GM20000 (cell line): Measurements from ENCODE around the gene TEX35.

ENCODE experiments used
- DNase-seq: peaks from one replicate; pipeline ENCODE4 v3.0.0; 2012; ENCODE audit warnings: low spot score
- TF ChIP-seq, protein P1 (sequence below): IDR thresholded peaks from 2 replicates; pipeline ENCODE4 v1.5.1; 2012; ENCODE audit warnings: mild to moderate bottlenecking, control low read depth; ENCODE audit errors: extremely low read depth, missing control alignments

Gene TEX35

DNA sequence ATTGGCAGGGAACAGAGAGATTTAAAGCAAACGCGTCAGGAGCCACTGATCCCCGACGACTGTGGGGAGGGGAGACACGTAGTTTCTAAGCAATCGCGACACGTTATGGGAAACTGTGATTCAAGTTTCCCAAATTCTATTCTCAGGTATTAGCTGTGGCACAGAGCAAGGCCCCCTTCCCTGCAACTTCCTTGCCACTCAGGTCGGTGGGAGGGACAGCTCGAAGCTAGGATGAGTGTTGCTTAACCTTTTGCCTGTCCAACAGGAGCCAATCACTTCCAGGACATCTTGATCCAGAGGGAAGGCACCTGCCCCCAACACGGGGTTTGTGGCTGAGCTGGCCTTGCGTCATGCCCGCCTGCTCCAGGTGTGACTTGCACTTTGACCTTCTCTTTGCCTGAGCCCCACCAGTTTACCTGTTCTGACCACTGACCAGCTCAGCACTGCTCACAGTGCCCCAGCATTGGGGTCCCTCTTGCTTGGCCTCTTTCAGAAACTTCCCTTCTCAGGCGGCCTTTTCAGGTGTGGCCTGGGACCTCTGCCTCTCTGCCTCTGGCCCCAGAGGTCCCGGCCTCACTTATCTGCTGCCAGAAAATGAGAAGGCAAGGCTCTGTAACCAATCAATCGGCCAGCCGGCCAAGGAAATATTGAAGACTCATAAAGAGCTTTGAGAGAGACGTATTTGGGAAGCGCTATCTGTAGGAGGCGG lies 24.6 kb downstream of the TEX35 start:
- TF ChIP-seq, protein P1, sequence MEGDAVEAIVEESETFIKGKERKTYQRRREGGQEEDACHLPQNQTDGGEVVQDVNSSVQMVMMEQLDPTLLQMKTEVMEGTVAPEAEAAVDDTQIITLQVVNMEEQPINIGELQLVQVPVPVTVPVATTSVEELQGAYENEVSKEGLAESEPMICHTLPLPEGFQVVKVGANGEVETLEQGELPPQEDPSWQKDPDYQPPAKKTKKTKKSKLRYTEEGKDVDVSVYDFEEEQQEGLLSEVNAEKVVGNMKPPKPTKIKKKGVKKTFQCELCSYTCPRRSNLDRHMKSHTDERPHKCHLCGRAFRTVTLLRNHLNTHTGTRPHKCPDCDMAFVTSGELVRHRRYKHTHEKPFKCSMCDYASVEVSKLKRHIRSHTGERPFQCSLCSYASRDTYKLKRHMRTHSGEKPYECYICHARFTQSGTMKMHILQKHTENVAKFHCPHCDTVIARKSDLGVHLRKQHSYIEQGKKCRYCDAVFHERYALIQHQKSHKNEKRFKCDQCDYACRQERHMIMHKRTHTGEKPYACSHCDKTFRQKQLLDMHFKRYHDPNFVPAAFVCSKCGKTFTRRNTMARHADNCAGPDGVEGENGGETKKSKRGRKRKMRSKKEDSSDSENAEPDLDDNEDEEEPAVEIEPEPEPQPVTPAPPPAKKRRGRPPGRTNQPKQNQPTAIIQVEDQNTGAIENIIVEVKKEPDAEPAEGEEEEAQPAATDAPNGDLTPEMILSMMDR: no peak
- no peak for DNase-seq

GRCh38 chr1:178538192-178538916 lies 25.4 kb downstream of the TEX35 start:
- no peak for DNase-seq

GRCh38 chr1:178539291-178539690 lies 26.4 kb downstream of the TEX35 start:
- TF ChIP-seq, protein P1: no peak

More at GRCh38 chr1:178538192-178538916, 25.4 kb downstream of the TEX35 start:
- TF ChIP-seq, protein P1: no peak

GRCh38 chr1:178540204-178540603 lies 27.3 kb downstream of the TEX35 start:
- TF ChIP-seq, protein P1: no peak
- no peak for DNase-seq

More at GRCh38 chr1:178539291-178539690, 26.4 kb downstream of the TEX35 start:
- no peak for DNase-seq

GRCh38 chr1:178540646-178541045 lies 27.7 kb downstream of the TEX35 start:
- TF ChIP-seq, protein P1: no peak
- no peak for DNase-seq

DNA sequence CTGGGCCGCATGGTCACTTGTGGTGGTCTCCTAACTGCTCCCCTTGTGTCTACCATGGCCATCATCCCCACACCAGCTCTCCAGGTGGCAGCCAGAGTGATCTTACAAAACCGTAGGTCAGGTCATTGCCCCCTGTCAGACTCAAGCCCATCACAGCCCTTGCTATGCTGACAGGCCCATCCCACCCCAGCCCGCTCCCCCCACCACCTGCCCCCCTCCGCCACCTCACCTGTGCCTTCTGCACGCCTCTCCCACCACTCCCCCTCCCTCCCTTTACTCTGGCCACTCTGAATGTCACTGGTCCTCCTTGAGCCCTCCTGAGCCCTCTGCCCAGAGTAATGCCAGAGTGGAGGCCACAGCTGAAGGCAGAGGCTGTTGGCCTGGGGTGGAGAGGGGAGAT lies 28.5 kb downstream of the TEX35 start:
- no peak for DNase-seq
- TF ChIP-seq, protein P1: no peak

- peak; percentile 76 for DNase-seq
- TF ChIP-seq, protein P1: no peak
These were observed 29.1 kb downstream of the TEX35 start for GRCh38 chr1:178541829-178542553.
